GM19099 (cell line): Measurements from ENCODE around the gene CTBP1.

Experiments
- POLR2A ChIP-seq: IDR thresholded peaks from 3 replicates; pipeline ENCODE4 v1.6.1; 2011; ENCODE audit warnings: low read depth; ENCODE audit not compliant: insufficient read length; ENCODE audit errors: extremely low read depth

Gene CTBP1

DNA sequence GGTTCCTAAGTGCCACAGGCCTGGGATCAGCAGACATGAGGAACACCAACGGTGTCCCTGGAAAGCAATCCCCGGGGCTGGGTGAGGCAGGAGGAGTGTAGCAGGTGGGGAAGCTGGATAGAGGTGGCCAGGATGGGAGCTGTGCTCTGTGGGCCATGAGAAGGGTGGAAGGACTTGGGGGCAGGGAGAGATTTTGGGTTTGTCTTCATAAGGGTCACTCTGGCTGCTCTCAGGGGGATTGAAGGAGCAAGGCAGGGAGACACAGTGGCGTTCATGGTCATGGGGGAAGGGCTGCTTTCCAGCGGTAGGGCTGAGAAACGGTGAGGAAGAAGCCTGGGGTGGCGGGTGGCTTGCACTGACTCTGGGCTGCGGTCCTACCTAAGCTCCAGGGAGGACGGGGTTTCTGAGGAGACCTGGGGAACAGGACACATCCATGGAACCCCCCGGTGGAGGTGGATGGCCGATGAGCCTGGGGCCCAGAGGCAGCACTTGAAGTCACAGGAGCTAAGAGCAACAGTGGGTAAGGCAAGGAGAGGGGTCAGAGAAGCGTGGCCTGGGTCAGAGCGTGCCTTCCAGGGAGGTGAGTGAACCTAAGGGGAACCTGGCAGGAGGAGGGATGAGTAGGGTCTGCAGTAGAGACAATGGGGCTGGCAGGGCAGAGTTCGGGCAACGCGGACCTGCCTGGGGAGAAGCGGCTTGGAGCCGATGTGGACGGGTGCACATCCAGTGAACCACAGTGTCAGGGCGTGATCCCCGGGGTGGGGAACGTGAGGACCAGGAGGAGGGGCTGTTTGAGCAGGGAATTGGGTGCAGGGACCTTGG is 12.4 kb upstream of the CTBP1 start:
- TF ChIP-seq POLR2A, result no peak

DNA sequence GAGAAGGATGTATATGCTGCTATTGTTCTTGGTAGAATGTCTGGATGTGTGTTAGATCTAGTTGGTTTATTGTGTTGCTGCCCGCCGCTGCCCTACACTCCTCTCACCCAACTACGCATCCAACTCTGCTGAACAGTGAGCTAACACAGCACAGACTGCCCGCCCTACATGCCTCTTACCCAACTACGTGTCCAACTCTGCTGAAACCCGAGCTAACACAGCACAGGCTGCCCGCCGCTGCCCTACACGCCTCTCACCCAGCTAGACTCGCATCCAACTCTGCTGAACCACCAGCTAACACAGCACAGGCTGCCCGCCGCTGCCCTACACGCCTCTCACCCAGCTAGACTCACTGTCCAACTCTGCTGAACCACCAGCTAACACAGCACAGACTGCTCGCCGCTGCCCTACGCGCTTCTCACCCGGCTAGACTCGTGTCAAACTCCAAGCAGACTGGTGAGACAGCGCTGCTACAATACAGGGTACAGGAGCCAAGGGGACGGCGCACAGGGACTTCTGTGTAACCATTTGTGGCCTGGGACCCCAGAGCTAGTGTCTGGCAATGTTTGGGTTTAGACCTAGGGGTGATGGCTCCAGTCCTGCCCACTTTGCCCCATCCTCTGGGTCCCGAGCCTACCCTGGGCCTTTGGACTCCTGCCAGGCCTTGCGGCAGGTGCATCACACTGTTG is 11.6 kb upstream of the CTBP1 start:
- no peak for TF ChIP-seq POLR2A

DNA sequence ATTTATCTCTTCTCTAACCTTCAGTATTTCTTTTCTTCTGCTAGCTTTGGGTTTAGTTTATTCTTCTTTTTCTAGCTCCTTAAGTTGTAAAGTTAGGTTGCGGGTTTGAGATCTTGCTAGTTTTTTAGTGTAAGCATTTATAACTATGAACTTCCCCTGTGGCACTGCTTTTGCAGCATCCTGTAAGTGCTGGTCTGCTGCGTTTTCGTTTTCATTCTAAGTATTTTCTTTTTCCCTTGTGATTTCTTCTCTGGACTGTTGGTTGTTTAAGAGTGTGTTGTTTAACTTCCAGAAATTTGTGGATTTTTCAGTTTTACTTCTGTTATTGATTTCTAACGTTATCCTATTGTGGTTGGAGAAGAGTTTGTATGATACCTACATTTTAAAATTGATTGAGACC is 11.0 kb upstream of the CTBP1 start:
- no peak for TF ChIP-seq POLR2A

DNA sequence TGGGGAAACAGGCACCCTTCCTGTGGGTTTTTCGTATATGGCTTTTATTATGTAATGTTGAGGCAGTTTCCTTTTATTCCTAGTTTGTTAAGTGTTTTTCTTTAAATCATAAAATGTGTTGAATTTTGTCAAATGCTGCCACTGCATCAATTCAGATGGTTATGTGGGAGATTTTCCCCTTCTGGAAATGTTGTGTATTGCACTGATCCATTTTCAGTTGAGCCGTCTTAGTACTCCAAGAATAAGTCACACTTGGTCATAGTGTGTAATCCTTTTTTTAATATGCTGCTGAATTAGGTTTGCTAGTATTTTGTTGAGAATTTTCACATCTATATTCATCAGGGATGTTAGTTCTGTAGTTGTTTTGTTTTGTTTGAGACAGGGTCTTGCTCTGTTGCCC is 9.5 kb upstream of the CTBP1 start:
- TF ChIP-seq POLR2A, result no peak

- no peak for TF ChIP-seq POLR2A
Observed at GRCh38 chr4:1255699-1256098, 6.8 kb upstream of the CTBP1 start.

DNA sequence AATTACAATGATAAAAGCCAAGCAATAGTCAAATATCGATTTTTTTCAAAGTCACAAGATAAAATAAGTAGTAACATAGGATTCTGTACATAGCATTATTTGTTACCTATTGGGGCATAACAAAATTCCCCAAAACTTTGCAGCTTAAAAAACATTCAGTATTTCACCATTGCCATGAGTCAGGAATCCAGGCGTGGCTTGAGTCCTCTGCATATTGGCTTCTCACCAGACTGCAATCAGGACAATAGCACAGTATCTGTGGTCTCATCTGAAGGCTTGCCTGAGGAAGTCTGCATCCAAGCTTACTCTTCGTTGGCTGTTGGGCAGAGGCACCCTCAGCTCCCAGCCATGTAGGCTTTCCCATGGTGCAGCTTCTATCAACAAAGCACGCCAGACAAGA is 6.2 kb upstream of the CTBP1 start:
- no peak for TF ChIP-seq POLR2A

GRCh38 chr4:1253831-1254230 is 4.9 kb upstream of the CTBP1 start:
- TF ChIP-seq POLR2A, result no peak

DNA sequence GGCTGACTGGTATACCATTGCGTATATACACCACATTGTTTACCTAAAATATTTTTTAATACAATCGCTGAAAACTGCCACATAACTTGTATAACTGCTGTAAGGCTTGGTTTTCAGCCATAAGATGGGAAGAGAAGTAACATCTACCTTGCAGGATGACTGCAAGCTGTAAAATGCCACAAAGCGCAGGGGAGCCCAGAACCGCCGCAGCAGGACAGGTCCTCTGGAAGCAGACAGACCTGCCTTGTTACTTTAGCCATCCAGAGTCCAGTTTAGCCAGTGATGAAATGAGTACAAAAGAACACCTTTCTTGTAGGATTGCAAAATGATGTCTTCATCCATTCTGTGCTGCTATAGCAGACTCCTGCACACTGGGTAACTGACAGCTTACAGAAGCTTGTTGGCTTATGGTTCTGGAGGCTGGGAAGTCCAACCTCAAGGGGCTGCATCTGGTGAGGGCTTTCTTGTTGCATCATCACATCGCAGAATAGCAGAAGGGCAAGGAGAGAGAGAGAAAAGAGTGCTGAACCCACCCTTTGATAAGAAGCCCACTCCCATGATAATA is 4.1 kb upstream of the CTBP1 start:
- no peak for TF ChIP-seq POLR2A

DNA sequence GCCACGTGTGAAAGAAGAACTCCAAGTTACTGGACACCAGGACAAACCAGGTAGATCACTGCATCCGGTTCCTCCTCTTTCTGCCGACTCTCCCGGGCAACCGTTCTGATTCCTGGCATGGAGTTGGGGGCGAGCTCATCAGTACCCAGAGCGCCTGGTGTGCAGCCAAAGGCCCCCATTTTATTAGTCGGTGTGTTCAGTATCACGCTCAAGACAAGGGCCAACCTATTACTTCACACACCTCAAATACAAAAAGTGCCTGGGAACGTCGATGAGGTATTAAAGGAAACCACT is 2.8 kb upstream of the CTBP1 start:
- TF ChIP-seq POLR2A, result no peak

GRCh38 chr4:1250921-1251772 is 2.2 kb upstream of the CTBP1 start:
- no peak for TF ChIP-seq POLR2A

DNA sequence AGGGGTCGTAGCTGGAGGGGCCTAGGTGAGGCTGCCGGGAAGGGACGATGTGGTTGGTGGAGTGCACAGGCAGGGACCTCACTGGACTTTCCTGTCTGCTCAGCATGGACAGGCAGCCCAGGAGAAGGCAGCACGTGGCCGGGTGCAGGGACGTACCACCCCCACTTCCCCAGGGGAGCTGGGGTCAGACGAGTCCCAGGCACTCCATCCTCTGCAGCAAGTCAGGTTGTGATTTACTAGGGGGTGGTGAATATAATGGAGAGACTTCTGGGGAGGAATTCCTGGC is 1.5 kb upstream of the CTBP1 start:
- no peak for TF ChIP-seq POLR2A

DNA sequence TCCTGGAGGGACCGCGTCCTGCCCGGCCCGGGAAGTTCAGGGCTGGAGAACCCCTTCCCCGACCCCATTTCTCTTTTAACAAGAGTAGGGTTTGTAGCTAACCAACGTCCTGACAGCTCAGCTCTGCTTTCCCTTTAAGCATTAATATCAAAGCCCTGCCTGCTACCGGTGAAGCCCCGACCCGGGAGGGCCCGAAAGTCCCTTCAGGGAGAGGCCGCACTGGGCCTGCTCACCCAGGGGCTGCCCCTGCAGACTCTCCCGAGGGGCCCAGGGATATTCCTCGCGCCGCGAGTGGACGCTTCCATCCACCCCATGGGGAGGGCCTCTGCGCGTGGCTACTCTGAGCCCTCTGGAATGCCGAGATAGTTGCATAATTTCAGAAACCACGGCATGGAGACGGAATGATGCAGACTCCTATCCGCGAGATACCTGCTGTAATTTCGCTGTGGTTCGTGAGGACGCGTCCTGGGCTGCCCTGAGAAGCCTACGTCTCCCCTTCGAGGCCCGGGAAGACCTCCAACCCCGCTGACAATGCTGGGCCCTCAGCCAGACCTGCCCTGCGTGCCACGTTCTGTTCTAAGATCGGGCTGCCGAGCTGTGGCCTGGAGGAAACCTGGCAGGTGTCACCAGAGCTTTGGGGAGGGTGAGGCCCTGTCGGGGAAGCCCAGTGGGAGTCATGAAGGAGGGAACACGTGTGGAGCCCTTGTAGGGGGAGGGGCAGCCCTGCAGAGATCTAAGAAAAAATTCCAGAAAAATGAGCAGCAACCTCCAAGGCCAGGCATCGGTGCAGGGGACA is 999 bp upstream of the CTBP1 start:
- no peak for TF ChIP-seq POLR2A

GRCh38 chr4:1249148-1249730 is 309 bp upstream of the CTBP1 start:
- TF ChIP-seq POLR2A, result peak; percentile 76

DNA sequence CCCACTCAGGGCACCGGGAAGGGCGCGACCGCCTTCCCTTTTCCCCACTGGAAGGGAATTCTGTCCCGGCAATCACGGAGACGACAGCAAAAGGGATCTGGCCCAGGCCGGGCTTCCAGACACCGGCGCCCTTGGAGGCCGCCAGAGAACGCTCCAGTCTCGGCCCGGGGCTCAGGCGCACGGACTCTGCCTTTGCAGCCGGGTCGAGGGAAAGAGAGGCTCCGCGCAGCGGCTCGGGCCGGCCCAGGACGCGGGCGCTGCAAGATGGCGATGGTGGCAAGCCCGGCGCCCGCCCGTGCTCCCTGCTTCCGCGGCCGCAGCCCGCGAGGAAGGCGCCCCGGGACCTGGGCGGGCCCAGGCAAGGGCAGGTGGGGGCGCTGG is 1.1 kb downstream of the CTBP1 start:
- no peak for TF ChIP-seq POLR2A
